ENCODE results near the gene ANXA1.
A peak's percentile ranks its signal among the peaks of the same experiment; 100 is the strongest.

The ANXA1 gene, protein sequence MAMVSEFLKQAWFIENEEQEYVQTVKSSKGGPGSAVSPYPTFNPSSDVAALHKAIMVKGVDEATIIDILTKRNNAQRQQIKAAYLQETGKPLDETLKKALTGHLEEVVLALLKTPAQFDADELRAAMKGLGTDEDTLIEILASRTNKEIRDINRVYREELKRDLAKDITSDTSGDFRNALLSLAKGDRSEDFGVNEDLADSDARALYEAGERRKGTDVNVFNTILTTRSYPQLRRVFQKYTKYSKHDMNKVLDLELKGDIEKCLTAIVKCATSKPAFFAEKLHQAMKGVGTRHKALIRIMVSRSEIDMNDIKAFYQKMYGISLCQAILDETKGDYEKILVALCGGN

DNA sequence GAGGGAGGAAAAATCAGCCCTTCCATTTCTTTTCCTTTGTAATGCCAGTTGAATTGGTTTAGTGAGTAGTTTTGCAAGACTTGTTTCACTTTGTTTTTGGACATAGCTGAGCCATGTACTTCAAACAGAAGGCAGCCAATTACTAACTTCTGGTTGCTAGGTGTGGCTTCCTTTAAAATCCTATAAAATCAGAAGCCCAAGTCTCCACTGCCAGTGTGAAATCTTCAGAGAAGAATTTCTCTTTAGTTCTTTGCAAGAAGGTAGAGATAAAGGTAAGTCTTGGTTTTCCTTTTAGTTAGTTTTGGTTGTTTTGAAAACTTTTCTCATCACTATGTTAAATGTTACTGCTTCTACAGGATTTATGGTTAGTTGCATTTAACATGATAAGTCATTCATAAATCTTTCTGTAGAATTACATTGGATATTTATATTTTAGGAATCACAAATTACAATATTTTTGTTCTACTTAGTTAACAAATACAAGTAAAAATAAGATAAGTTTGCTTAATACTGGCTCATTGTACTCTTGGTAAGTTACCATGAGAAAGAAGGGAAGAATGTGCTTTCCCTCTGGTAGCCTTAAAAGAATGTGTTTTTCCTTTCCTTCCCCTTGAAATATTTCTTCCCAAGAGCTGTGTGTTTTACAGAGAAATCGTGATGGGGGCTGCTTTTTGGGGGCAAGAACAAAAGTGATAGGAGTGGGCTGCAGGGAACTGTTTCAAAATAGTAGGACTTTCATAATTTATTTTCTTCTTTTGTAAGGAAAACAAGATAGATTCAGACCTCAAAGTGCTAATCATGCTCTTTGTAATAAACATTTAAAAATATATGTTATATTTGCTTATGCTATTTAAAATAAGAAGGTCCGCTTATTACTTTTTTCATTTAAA is at the start of gene ANXA1:
Gene ANXA1 (plus strand): TSS at position 213 of the 890 bp plus-strand sequence. CDS start 6,671 bp downstream, outside the sequence.
- peak; percentile 94 for DNase-seq

DNA sequence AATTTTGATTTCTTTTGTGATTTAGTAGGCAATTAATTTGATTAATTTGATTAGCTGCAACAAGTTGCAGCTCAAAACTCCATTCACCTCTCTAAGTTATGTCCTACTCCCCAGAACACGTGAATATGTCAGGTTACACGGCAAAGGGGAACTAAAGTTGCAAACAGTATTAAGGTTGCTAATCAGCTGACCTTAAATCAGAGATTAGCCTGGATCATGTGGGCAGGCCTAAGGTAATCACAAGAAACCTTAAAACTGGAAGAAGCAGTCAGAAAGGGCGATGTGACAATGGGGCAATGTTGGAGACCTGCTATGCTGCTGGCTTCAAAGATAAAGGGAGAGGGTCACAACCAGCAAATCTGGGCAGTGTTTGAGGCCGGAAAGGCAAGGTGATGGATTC is 47.3 kb upstream of the ANXA1 start:
- DNase-seq = no peak

DNA sequence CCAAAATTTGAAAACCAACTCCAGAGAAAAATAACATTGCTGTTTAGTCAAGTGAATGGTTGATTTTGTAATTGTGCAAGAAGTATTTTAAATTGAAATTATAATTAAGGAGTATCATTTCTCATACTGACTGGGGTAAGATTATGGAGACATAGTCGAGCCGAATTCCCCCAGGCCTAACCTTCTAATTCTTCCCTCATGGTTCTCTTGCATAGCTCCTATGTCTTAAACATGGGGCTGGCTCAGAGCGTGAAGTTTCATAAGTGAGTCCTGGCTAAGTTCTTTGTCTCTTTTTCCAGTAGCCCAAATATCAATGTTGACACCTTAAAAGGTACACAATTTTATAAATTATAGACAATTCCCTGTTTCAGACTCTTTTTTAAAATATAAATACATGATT is 46.7 kb upstream of the ANXA1 start:
- no peak for DNase-seq

DNA sequence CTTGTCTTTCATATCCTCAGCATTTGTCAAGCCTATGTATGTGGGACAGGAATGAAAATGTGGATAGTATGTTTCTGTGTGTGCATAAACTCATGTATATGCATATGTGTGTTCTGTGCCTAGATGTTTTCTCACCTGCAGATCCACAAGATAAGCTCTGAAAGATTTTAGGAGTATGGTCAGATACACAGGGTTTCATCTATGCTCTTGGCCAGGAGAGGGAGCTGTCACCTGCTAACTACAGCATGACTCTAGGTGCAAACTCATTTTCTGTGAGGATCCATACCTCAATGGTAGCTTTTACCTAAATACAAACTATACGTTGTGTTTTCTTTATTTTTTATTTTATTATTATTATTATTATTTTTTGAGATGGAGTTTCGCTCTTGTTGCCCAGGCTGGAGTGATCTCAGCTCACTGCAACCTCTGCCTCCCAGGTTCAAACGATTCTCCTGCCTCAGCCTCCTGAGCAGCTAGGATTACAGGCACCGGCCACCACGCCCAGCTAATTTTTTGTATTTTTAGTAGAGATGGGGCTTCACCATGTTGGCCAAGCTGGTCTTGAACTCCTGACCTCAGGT is 44.1 kb upstream of the ANXA1 start:
- DNase-seq = peak; percentile 77

DNA sequence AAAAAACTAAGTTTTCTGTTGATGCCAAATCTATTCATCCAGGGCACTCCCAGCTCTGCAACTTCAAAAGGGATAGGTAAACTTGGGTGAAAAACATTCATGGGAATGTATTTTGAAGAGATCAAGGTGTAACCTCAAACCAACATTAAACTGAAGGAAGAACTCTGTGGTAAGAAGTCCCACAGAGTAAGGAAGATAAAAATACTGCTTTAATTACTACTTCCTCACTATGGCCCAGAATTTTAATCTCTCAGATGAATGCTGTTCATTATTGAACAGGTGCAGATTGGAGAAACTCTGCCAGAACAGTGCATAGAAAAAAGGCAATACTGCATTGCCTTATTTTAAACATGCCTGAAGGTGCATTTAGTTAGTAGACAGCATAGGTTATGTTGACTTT is 37.6 kb upstream of the ANXA1 start:
- no peak for DNase-seq

DNA sequence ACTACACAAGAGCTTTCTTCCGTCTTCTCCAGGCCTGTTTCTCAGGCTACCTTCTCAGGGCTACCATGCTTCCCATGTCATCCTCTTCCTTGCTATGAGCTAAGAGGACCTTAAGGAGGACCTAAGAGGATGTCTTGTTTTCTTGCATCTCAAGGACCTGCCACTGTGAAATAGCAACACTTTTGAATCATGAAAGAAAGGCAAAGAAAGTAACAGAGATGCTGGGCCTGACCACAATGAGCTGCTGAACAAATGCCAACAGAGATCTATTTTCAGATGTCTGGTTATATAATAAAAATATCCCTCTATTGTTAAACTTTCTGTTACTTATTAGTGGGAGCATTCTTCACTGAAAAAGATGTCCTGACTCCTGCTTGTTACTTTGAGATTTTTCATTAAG is 36.7 kb upstream of the ANXA1 start:
- no peak for DNase-seq

DNA sequence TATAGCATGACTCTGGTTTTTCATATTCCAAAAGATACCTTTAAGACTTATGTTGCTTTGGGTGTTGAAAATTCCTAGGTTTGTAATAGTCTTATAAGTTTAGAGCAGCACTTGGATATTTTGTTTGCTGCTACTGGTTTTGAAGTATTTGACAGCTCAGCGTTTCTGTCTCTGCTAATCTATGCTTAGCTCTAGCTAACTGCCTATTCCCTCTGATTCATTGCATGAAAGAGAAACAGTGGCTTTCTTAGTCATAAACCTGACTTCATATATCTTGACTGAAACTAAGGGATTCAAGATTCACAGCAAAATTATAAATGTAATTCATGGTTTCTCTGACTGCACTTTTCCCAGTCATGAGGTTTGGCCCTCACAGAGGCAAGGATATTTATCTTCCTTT is 35.6 kb upstream of the ANXA1 start:
- DNase-seq = peak; percentile 45

DNA sequence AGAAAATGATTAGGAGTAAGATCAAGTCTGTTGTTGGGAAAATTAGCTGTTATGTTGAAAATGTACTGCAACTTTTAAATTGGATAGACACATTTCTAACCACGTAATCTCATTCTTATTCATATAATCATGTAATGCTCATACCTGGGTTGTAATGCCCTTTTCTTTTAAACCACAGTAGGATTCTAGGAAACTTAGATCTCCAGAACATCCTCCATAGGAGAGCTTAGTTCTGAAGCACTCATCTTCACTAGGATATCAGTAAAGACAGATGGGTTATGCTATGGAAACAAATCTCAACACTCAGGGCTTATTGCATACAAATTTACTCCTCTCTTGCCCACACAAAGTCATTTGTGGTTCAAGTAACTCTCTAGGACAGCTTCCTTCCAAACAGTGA is 34.8 kb upstream of the ANXA1 start:
- DNase-seq = no peak

DNA sequence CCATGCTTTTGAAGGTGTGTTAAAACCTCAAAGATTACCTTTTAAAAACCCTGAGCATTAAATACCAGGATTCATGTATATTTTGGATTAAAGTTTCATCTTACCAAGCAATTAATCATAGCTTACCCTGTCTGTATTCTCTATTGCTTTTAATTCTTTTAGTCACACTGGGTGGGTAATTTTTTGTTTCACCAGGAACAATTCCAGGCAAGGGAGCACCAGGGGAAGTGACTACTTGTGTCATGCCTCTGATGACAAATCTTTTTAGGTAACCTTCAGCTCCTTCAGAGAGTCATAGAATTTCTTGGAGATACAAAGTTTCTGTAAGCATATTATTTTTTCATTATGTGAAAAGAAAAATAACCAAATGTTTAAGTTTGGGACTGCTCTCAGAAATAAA is 33.4 kb upstream of the ANXA1 start:
- no peak for DNase-seq

DNA sequence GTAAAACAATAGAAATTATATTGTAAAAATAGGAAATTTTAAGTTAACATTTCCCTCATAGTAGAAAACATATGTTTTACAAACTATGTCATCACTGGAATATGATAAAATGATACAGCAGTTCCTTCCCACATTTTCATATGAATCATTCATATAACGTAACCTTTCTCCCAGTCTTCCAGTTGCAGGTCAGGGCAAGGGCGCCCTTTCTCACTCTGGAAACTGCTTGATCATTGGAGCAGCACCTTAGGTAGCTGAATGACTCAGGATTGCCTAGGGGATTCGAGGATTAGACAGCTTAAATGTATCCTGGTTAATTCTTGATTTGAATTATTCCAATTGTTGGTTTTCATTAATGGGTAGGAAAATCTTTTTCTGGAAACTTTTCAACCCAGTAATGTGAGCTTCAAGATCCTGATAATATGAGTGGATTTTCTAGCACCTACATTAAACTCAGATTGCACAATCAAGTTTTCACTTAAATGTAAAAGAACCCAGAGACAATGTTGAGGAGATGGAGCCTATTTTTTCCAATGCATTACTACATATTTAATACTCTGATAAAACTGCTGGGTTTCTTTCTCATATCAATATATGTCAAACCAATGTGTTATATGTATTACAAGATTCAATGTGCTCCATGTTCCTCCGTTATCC is 32.6 kb upstream of the ANXA1 start:
- no peak for DNase-seq

DNA sequence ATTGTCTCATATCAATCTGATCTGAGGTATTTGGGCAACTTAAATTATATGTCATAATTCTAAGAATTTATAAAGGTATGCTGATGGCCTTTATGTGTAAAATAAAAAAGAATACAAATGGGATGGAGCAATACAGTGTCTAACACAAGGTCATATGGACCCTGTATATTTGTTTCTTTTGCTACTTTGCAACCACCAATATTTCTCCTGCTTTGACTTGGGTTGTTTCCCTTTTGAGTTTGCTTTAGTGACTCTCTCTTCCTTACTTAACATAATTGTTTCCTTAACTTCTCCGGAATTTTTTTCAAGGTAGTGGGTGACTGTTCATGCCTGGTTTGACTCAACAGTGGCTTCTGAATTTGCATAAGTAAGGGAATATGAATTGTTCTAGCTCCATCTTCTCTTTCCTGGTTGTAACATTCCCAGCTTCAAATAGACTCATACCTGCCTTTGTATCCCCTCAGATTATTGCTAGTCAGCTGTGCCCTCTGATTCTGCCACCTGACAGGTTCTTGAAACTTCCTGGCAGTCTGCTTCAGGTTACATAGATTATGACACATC is 30.2 kb upstream of the ANXA1 start:
- no peak for DNase-seq

DNA sequence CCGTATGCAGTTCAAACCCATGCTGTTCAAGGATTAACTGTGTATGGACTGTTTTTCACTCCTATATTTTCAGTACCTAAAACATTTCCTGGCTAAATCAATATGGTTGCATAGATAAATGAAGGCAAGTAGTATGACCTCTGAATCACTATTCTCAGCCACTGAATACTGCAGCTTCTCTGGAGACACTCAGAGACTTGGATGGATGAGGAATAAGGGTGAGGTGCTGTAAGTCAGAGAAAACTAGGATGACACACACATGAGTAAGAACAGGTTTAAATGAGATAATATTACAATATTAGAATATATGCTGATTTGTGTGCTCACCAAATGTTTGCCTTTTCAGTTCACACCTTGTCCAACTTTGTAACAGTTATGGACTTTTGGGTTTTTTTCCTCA is 26.0 kb upstream of the ANXA1 start:
- DNase-seq = no peak

DNA sequence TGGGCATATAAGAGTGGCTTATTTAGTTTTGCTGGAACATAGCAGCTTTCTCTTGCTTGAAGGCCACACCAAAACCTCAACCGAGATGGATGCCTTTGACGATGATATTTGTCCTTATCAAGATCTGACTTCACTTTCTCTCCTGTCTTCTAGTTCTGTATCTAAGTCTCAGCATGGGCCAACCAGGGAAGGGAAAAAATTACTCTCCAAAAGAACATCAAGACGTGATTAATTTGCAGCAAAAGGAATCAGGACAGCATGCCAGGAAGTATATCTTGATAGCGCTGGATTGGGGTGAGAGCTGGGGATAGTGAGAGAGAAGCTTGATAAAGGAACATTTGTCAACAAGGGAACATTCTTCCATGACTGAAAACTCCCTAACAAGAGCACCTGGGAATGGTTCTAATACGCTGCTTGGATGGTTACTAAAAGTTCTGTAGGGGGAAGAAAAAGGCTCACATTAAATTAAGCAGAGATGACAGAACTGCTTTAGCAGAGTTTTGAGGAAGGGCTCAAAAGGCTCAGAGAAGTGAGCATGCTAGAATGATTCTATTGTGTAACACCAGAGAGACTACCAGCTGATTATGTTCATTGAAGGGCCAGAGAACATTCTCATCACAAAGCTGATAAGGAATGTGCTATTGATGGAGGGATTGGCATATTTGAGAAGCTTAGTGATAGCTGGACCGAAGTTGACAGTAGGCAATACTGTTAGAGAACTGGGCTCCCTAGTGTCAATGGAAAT is 21.6 kb upstream of the ANXA1 start:
- DNase-seq = no peak

DNA sequence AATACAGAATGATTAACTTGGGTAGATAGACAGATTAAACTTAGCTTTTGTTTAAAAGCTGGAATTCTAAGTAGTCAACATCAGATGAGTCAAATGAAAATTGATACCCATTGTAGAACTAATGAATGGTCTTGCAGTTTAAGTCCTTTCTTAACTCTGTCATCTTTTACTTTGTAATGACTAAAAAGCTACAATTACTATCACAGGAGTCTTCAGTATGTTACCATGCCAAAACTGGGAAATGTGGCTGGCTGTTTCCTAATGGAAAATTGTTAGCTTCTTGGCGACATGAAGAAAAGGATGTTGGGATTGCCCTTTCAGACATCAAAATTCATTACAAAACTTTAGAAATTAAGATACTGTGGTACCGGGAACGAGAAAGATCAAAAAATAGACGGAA is 20.2 kb upstream of the ANXA1 start:
- no peak for DNase-seq

DNA sequence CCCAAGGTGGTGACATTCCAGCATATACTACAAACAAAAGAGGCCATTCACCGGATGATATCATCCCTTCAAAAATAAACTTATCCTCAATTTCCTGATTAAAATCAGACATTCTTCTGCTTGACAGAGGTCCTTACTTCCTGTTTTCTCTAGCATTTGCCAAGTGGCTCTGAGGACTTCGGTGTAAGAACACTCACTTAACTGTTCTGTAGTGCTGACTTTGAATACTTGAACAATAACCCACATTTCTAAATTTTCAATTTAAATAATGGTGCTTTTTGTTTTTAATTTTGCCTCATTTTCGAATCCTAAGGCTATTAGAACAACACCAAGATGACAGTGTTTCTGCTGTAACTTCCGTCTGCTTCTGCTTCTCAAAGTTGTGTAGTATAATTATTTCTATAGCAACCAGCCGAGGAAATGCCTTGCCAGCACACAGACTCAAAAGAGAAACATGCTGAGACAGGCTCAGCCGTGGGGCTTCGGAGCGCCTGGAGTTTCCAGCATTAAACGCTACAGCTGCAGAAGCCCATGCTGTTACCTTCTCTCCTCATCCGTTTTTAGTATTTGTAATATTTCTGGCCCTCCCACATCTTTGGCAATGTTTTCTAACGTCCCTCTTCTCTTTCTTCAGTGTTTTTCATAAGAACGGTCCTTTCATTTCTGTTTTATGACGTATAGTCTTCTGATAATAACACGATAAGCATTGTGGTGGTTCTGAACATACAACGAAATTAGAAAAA is 19.5 kb upstream of the ANXA1 start:
- DNase-seq = peak; percentile 92

DNA sequence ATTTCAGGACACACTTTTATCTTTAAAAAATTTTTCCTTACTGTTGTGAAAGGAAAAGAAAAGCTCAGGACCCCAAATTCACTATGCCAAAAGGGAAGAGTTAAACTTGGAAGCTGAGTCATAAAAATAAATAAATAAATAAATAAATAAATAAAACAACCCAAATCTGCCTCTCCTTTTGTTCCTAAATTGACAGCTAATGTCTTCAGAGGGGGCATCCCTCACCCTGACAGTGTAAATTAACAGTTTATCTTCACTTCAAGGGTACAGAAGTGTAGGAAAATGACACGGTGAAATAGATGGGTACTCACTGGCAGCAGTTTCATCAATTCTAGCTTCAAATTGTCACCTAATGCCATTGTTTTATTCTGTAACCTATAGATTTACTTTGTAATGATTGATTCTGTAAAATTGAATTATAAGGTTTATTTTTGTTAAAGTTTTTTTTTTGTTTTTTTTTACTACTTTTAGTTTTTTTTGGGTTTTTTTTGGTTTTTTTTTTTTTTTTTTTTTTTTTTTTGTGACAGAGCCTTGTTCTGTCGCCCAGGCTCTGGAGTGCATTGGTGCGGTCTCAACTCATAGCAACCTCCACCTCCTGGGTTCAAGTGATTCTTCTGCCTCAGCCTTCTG is 18.5 kb upstream of the ANXA1 start:
- no peak for DNase-seq

DNA sequence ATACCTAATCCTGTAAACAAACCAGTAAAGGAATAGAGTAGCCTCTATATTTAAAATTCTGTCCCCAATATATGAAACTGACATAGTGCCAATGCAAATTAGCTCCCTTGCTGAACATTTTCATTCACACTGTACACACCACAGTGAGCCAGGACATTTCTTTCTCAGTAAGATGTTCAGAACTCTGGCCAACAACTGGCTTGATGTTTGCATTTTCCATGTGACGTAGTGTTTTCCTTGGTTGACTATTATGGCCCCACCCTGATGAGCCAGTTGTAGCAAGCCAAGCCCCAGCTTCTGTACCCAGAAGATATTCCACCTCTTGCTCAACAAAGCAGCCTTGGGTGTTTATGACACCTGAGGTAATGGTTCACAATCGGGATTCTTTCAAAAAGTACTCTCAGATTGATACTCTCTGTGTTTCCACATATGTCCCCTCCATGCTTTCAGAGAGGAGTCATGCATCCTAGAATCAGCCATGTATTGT is 17.7 kb upstream of the ANXA1 start:
- no peak for DNase-seq

DNA sequence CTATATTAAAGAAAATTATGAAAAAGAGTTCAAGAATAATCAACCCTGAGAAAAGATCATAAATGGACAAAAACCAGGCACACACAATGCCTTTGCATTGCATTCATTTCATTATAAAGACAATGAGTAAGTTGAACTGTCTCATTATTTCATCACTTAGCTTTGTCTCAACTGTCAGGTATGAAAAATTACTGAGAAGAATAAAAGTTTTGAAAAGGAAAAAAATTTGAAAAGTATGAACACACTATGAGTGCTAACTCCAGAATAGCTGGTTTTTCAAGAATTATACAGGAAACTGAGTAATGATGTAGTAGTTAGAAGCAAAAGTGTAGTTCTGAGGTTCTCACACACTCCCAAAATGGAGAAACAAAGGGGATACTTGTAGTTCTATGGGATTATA is 16.3 kb upstream of the ANXA1 start:
- DNase-seq = no peak

DNA sequence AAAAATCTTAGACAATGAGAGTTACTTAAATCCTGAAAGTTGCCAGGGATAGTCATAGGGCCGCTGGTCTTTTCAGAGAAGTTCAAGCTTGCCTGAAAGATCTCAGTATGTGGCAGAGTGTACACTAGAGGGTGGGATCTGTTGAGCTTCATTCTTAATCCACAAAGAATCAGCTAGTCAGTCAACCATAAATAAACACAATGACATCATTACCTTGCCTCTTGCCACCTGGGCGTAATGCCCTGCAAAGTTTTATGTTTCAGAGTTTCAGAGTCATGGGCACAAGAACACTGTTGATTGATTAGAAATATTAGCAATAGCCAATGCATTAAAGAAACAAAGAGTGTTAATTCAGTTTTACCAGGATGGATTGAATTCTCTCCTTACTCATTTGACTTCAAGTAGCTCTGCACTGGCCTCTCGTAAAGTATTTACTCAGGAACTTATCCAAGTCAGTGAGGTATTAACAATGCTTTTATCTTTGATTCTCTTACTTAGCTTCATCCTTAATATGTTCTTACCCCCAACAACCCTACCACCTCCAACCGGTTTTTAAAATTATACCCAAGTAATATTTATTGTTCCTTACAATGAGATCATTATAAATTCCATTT is 14.3 kb upstream of the ANXA1 start:
- DNase-seq = no peak

DNA sequence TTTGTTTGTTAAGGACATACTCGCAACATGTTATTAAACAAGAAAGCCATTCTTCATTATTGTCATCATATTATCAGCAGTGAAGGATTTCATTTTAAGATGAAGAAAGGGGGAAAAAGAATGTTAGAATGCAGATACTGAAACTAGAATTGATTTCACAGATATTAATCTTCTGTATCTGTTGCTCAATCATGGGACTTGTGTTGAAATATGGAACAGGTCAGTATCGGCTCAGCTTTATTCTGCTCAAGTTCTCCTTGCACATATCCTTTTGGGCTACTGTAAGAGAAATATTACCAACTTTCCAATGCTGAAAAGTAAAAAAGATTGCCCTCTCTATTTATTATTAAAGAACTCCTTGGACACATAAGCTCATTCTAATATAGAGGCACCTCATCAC is 13.8 kb upstream of the ANXA1 start:
- DNase-seq = no peak

All from CD4-positive, alpha-beta T cell treated with Interleukin-4 for 4 hours (primary cell).